Activated naive CD4-positive, alpha-beta T cell treated with anti-CD3 and anti-CD28 coated beads, Interleukin-2, amount 10 ng/mL, durations not matched to agents 5 hours and 36 hours (primary cell): Measurements from ENCODE around the gene TNFRSF25. TPM values are rescaled to one million over a fixed set of nuclear protein-coding genes. Genes with fewer than 3 reads are reported as not detected.

Experiments used
- microRNA-seq: library from miRNA; unstranded; fragments of <30 nt; microRNA quantifications from one replicate; pipeline ENCODE4 v1.2.0, GENCODE V29; 2022; ENCODE audit warnings: borderline microRNAs expressed, borderline replicate concordance
- total RNA-seq, 2 experiments: library from RNA; stranded (reverse); gene quantifications; one replicate each; pipeline ENCODE4 v1.2.3, GENCODE V29; 2021

The TNFRSF25 gene
- 100 to 1,000 TPM; 121 to 122 TPM for total RNA-seq

GRCh38 chr1:6466023-6466422 is at the start of gene TNFRSF25:
Gene TNFRSF25, minus strand, starts transcription at chr1:6466173. Its CDS starts 66 bp downstream, at chr1:6466107.

GRCh38 chr1:6491480-6491962 is 25.5 kb upstream of the TNFRSF25 start, which contains the start of gene PLEKHG5:
Gene PLEKHG5, minus strand, starts transcription at chr1:6491667. Its CDS starts 14,096 bp downstream, at chr1:6477571.

GRCh38 chr1:6424619-6425593 is 41.1 kb downstream of the TNFRSF25 start, which contains the start of gene ESPN:
Gene ESPN, plus strand, starts transcription at chr1:6424776. Its CDS starts 180 bp downstream, at chr1:6424956.

GRCh38 chr1:6419804-6420453 is 46.0 kb downstream of the TNFRSF25 start, which contains the start of gene HES2:
Gene HES2, minus strand, starts transcription at chr1:6419919. Its CDS starts 99 bp downstream, at chr1:6419820.

Small RNA genes lying within 50 kb of the gene (microRNA-seq; reads per million reads assigned to microRNA genes)
- gene MIR4252: not detected

Other genes starting within 250 kb of the TNFRSF25 start
- gene ICMT, start 230.2 kb downstream of the TNFRSF25 start, total RNA-seq: 10 to 100 TPM; 35.9 to 39.0 TPM
- gene HES3, start 222.0 kb downstream of the TNFRSF25 start, total RNA-seq: not detected
- 1 to 10 TPM; 1.2 TPM for gene GPR153, start 205.1 kb downstream of the TNFRSF25 start, total RNA-seq
- gene ACOT7, start 72.4 kb downstream of the TNFRSF25 start, total RNA-seq: 10 to 100 TPM; 51.0 to 52.9 TPM
- gene HES2, start 46.3 kb downstream of the TNFRSF25 start, total RNA-seq: under 1 TPM; 0.12 to 0.35 TPM
- 1 to 10 TPM; 1.2 to 1.4 TPM for gene ESPN, start 41.4 kb downstream of the TNFRSF25 start, total RNA-seq
- 1 to 10 TPM; 3.6 to 4.1 TPM for gene PLEKHG5, start 25.5 kb upstream of the TNFRSF25 start, total RNA-seq
- 10 to 100 TPM; 49.0 to 51.9 TPM for gene NOL9, start 88.3 kb upstream of the TNFRSF25 start, total RNA-seq
- gene TAS1R1, start 89.1 kb upstream of the TNFRSF25 start, total RNA-seq: not detected
- gene ZBTB48, start 113.8 kb upstream of the TNFRSF25 start, total RNA-seq: 10 to 100 TPM; 34.3 to 39.2 TPM
- 10 to 100 TPM; 24.5 to 25.4 TPM for gene KLHL21, start 136.7 kb upstream of the TNFRSF25 start, total RNA-seq
- gene PHF13, start 147.6 kb upstream of the TNFRSF25 start, total RNA-seq: 10 to 100 TPM; 14.5 to 15.0 TPM
- 10 to 100 TPM; 17.1 to 19.2 TPM for gene THAP3, start 158.7 kb upstream of the TNFRSF25 start, total RNA-seq
- gene DNAJC11, start 235.6 kb upstream of the TNFRSF25 start, total RNA-seq: 10 to 100 TPM; 38.2 to 40.1 TPM